D341Med (cell line): Measurements from ENCODE around the gene CITED1.

Experiments
- DNase-seq: peaks from one replicate; pipeline ENCODE4 v3.0.0; 2012; ENCODE audit warnings: low spot score

CITED1 gene

GRCh38 chrX:72308566-72309296 is 3.0 kb upstream of the CITED1 start:
- DNase-seq = peak; percentile 79

GRCh38 chrX:72308209-72308565 is 2.5 kb upstream of the CITED1 start:
- no peak for DNase-seq

- DNase-seq = no peak
Measured at GRCh38 chrX:72307646-72308051, 1.9 kb upstream of the CITED1 start.

GRCh38 chrX:72306851-72307645 is 1.3 kb upstream of the CITED1 start:
- DNase-seq = peak; percentile 75

DNA sequence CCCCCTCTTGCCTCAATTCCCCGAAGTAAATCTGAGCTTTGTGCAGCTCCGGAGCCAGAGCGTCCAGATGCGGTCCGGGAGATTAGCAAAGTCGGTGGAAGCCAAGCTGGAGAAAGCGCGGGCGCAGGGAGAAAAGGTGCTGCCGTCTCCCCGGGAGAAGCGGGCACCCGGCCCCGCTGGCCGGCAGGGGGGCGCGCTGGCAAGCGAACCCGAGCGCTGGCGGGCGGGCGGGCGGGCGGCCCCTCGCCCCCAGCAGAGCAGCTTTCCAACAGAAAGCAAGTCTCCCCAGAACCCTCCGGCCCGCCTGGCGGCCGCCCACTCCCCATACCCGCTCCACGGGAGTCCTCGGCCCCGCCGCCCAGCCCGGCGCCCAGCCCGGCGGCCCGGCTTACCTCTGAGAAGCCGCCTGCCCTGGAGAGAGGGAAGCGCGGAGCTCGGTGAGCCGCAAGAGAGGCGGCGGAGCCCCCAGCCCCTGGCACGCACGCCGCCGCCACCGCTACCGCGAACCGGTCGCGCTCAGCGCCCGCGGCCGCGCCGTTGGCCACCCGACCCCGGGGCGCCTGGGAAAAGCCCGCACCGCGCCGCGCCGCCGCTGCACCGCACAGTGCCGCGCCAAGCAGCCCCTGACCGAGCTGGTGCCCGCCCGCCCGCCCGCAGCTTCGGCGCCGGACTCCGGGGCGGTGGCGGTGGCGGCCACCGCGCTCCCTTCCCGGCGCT is 529 bp upstream of the CITED1 start:
- DNase-seq = peak; percentile 64

GRCh38 chrX:72304877-72305276 is 837 bp downstream of the CITED1 start:
- no peak for DNase-seq

GRCh38 chrX:72301781-72302180 is 3.9 kb downstream of the CITED1 start:
- DNase-seq = no peak

DNA sequence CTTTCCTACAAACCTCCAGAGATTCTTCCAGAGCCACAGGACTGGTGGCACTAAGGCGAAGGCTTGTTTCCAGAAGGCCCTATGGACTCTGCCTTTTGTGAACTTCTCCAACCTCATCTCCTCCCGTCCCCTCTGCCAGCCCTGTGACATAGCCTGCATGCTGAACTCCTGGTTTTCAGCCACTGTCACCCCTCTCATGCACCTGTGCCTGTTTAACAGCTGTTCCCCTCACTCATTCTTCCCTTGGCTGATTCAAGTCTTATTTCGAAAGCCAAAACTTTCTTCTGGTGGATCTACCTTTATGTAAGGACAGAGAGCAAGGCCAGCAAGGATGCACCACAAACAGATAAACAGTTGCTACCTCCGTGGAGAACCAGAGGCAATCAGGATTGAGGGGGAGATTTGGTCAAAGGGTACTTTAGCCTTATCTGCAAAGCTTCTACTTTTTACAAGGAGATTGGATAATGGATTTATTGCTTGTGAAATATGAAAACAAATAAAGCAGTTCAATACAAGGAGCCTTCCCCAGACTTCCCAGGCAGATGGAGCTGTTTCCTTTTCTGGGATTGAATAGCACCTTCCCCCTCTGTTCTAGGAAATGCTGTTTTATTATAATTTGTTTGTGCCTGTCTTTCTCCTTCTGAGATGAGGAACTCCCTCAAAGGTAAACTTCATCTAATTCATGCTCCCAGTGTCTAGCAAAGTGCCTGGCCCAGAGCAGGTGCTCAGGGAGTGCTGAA is 5.7 kb downstream of the CITED1 start:
- no peak for DNase-seq

DNA sequence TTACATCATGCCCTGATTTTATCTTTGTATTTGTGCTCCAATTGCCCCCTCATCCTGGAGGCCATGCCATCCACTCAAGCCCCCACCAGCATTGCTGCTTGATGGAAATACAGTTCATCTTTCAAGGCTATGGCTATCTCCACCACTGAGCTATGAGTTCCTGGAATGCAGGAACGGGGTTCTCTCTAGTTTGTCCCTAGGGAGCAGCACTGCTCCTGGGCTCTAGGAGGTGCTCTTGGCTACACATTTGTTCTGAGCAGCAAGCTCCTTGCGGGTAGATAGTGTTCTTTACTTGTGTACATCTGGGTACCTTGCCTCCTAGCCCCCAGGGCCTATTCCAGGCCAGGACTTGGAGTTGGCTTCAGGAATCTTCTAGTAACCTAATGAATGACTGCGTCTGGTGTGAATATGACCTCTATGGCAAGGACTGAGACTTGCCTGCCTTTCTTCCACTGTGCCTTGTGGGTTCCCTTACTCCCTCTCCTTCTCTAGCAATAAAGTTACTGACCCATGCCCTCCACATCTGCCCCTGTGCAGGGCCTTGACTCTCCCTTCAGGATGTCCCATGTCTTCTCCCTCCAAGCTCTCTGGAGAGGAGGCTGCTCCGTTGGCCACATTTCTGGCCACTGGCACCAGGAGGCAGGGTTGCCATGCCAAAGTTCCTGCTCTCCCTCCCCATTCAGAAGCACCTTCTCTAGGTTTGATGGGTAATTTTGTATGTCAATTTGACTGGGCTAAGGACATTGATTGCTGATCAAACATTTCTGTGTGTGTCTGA is 7.6 kb downstream of the CITED1 start:
- no peak for DNase-seq

DNA sequence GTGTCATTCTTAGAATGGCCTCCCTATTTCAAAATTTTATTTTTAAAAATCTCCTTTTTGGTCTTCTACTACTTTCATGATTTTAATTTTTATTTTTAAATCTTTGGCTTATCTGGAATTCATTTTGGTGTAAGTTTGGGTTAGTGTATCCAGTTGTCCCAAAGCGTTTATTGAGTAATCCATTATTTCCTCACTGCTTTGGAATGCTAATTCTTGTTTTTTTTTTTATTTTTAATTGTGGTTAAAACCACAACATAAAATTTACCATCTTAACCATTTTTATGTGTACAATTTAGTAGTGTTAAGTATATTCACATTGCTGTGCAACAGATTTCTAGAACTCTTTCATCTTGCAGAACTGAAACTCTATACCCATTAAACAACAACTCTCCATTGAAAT is 8.7 kb downstream of the CITED1 start:
- DNase-seq = no peak

DNA sequence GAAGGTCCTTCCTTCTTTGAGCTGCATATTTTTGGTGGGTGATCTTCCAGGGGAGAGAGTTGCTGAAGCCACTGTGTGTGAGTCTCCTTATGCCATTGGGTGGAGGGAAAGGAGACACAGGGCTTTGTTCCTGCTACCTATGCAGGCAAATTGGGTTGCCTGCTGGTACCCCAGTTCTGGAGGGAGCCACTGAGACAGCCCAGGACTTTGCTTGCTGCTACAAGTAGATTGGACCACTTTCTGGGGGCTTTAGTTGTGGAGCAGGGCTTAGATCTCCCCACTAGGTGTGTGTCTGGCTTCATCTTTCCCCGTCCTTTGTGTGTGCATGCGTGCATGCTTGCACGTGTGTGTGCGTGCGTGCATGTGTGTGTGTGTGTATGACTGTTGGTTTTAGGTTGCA is 10.0 kb downstream of the CITED1 start:
- DNase-seq = no peak

DNA sequence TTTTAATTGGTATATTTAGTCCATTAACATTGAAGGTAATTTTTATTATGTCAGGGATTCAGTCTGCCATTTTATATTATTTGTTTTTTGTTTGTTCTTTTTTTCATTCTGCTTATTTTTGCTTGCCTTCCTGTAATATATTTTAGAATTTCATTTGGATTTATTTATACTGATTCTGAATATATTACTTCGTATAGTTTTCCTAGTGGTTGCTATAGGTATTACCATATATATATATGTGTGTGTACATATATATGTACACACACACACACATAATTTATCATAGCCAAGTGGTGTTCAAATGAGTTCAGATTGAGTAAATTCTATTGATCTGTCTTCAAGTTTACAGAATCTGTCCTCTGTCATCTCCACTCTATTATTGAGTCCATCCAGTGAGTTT is 11.2 kb downstream of the CITED1 start:
- DNase-seq = no peak

GRCh38 chrX:72282302-72282701 is 23.4 kb downstream of the CITED1 start:
- DNase-seq = no peak

GRCh38 chrX:72280321-72280845 is 25.3 kb downstream of the CITED1 start:
- no peak for DNase-seq

DNA sequence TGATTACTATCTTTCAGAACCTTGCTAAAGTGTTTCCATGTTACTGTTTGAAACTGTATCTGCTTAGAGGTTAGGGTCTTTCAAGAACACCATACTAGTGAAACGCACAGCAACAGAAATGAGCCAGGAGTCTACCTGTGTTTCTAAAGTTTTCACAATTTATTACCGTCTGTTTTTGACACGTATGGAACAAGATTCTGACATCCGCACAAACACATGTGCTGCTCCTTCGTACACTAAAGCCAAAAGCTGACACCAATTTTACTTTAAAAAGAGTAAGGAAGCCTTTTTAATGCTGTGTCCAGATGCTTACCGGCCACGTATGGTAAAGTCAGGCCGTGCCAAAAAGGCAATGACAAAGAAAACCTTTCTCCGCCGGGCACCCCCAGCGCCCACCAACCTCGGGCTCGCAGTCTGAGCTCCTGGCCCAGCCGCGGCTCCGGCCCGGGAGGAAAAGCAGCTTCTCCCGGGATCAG is 29.2 kb downstream of the CITED1 start:
- no peak for DNase-seq

GRCh38 chrX:72274526-72274925 is 31.2 kb downstream of the CITED1 start:
- no peak for DNase-seq

DNA sequence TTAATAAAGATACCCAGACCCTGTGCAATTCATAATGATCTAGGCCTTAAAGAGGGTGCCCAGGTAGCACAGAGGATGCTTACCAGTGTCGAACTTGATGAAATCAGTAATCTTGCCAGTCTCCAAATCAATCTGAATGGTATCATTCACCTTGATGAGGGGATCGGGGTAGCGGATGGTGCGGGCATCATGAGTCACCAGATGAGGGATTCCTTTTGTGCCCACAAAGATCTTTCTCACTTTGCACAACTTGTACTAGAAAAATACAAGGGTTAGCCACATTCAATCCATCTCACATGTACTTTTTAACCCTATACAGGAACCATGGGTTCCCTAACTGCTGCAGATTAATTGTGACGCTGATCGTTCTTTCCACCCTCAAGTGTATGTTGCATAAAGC is 32.0 kb downstream of the CITED1 start:
- no peak for DNase-seq

- no peak for DNase-seq
Measured at GRCh38 chrX:72272868-72273267, 32.8 kb downstream of the CITED1 start.

- no peak for DNase-seq
Measured at GRCh38 chrX:72271812-72272211, 33.9 kb downstream of the CITED1 start.

DNA sequence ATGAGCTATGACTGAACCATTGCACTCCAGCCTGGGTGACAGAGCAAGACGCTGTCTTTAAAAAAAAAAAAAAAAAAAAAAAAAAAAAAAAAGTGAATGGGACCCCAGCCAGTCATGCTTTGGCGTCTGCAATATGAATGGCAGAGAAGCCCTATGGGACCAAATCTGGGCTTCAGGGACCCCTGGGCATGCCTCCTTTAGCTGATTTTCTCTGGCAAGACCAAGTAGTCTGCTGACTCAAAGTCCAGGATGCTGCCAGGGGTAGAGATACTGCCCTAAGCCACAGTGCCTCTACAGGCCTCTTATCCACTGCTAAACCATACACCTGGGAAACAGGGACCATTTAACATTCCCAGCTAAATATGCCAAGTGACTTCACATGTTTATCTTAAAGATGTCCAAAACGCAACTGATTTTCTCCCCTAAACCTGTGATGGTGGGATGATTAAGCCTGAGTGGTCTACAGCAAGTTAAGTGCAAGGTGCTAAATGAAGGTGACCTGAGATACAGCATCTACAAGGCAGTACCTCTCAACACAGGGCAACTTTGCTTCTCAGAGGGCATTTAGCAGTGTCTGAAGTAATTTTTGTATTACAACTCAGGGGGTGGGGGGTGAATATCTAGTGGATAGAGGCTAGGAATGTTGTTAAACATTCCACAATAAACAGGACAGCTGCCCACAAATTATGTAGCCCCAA is 34.5 kb downstream of the CITED1 start:
- DNase-seq = no peak
